GM19438 (cell line): ENCODE data around the gene WDR18.
"Not testable (repeated sequence)": the region's sequence is repeated elsewhere in the genome, so short reads cannot be mapped to it uniquely, and the experiment has no call there.

Experiments used
- ATAC-seq: cut with Tn5 transposase; IDR thresholded peaks from one replicate; pipeline ENCODE4 v1.9.1; 2021; ENCODE audit warnings: low read depth; ENCODE audit not compliant: unreplicated experiment

The WDR18 gene

GRCh38 chr19:948842-949496 lies 35.2 kb upstream of the WDR18 start:
- no peak for ATAC-seq

DNA sequence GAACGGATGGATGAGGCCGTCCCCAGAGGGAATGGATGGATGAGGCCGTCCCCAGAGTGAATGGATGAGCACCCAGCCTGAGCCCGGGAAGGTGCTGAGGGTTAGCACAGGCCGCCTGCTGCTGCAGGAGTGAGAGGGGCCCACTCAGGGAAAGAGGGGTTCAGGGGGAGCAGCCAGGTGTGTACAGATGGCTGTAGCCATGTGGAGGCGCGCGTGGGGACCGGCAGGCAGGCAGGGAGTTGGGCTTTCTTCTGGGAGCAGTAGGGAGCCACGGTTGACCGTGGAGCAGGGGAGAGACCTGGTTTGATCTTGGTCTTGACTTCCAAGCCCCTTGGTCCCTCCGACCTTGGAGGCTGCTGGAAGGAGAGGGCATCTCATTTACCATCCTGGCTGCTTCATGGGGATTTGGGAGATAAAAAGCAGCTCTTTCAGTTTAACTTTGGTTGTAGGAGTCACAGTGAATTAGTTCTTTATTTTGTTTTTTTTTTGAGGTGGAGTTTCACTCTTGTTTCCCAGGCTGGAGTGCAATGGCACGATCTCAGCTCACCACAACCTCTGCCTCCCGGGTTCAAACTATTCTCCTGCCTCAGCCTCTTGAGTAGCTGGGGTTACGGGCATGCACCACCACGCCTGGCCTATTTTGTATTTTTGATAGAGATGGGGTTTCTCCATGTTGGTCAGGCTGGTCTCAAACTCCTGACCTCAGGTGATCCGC lies 33.6 kb upstream of the WDR18 start:
- ATAC-seq, result no peak

DNA sequence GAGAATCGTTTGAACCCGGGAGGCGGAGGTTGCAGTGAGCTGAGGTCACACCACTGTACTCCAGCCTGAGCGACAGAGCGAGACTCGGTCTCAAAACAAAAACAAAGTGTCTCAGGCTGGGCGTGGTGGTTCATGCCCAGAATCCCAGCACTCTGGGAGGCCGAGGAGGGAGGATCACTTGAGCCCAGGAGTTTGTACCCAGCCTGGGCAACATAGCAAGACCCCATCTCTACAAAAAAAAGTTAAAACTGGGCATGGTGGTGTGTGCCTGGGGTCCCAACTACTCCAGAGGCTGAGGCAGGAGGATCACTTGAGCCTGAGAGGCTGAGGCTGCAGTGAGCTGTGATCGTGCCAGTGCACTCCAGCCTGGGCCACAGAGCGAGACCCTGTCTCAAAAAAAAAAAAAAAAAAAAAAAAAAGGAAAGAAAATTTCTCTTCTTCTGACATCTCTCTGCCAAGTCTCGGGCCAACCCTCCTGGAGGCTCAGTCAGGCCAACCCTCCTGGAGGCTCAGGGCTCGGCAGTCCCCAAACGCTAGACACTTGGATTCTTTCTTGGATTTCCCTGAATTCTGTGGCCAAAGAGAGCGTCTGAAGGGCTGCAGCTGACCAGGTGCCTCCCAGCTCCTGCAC lies 32.0 kb upstream of the WDR18 start:
- no peak for ATAC-seq

DNA sequence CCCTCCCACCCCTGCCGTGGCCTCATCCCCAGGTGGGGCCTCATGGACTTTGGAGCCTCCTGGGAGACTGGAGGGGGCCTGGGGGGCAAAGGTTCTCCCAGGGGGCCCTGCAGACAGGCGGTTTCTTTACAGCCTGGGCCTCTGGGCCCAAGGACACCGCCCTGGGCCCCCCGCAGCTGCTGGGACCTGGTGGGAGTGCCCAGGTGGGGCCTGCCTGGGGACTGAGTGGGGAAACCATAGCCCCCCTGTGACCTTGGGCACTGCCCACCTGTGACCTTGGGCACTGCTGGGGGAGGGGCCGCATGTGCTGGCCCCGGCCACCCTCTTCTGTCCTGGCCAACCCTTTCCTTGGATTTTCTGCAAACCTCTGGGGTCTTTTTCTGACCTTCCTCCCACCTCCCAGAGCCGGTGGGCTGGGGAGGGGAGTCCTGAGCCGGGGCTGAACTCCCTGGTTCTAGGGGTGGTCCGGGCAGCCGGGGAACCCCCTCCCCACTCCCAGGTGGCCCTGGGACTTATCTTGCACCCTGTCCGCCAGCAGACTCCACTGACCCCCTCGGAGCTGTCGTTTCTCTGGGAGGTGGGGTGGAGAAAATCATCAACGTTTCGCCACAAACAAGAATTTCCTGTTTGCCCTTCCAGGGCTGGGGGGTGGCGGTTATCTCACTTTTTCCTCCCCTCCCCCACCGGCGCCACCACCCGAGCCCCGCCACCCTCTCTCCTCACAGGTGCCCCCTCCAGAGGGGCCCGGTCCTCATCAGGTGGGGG lies 31.3 kb upstream of the WDR18 start:
- no peak for ATAC-seq

GRCh38 chr19:953445-954271 lies 30.5 kb upstream of the WDR18 start:
- no peak for ATAC-seq

- no peak for ATAC-seq
These were observed 29.9 kb upstream of the WDR18 start for GRCh38 chr19:954272-954671.

GRCh38 chr19:954672-955494 lies 29.3 kb upstream of the WDR18 start:
- peak; percentile 54 for ATAC-seq

- ATAC-seq, result no peak
These were observed 28.1 kb upstream of the WDR18 start for GRCh38 chr19:955803-956765.

DNA sequence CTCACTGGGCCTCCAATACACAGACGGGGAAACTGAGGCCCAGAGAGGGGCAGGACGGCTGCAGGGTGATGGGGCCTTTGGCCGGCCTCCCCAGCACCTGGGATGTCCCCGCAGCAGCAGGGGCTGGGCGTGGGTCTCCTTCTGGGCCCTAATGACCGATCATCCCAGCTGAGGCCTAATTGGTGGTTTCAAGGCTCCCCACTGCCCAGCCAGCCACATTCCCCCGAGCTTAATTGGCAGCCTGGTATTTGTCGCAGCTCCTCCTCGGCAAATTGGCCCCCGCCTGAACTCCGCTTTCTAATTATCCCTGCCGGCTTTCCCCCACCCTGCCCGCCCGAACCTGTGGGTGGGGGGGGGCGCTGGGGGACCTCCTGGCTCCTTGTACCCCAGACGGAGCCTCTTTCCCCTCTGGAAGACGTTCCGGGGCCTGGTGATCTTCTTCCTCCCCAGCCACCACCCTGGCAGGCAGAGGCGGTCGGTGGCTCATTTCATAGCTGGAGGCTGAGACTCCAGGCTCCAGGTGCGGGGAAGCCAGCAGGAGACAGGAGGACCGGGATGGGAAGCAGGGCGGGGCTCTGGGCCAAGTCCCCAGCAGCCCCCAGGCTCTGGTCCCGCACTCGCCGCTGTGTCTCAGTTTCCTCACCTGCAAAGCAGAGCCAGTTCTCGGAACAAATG lies 27.2 kb upstream of the WDR18 start:
- no peak for ATAC-seq

DNA sequence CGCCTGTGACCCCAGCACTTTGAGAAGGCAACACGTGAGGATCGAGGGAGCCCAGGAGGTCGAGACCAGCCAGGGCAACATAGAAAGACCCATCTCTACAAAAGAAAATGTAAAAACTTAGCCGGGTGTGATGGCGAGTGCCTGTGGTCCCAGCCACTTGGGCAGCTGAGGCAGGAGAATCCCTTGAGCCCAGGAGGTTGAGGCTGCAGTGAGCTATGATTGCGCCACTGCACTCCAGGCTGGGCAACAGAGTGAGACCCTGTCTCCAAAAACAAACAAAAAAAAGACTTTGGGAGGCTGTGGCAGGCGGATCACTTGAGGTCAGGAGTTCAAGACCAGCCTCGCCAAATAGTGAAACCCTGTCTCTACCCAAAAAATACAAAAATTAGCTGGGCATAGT lies 26.6 kb upstream of the WDR18 start:
- ATAC-seq, result not testable (repeated sequence)

GRCh38 chr19:958967-959855 lies 24.9 kb upstream of the WDR18 start:
- no peak for ATAC-seq

DNA sequence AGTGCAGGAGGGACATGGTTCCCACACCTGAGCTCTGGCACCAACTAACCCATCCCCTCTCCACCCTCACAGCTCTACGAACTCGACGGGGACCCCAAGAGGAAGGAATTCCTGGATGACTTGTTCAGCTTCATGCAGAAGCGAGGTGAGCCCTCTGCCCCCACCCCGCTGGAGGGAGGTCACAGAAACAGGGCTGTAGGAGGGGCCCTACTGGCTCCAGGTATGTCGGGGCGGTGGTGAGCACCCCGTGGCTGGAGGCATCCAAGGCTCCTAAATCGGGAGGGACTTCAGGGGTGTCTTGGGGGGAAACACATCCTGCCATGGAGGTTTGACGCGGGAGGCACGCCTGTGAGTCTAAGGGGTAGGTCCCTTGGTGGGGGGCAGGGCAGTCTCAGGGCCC lies 24.1 kb upstream of the WDR18 start:
- ATAC-seq, result no peak

- ATAC-seq, result no peak
These were observed 23.6 kb upstream of the WDR18 start for GRCh38 chr19:960601-960938.

GRCh38 chr19:961866-962620 lies 22.1 kb upstream of the WDR18 start:
- no peak for ATAC-seq

DNA sequence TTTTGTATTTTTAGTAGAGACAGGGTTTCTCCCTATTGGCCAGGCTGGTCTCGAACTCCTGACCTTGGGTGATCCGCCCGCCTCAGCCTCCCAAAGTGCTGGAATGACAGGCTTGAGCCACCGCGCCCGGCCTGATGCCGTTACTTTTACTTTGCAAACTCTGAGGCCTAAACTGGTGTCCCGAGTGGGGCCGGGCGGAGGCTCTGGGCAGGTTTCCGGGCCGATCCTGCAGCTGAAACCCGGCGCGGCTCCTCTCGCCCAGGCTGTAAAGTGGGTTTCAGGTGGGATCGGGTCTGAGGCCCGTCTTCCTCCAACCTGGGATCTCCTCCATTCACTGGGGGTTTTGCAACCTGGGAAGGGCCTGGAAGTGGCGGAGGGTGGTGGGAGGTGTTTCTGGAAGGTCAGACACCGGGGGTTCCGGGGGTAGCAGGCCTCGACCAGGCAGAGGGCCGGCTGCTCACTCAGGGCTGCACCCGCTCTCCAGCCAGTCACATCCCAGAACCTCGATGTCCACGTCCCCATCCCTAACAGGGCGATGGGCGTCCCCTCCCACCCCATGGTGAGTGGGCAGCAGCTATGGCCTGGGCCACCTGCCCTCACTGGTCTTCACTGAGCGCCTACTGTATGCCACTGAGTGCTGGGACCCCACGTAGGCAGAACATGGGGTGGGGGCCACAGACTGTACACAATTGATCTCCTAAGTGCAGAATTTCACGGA lies 21.3 kb upstream of the WDR18 start:
- ATAC-seq, result no peak
